Measurements from ENCODE around the gene TMPO.

- TF ChIP-seq CTCF (IDR thresholded peaks at IDR 0.05) (no peak), POLR2A (IDR thresholded peaks at IDR 0.05) (no peak)
Measured at GRCh38 chr12:98509063-98509462, 6.3 kb upstream of the TMPO start.

Data from uterus (tissue), 2 donors.